Stimulated activated CD8-positive, alpha-beta memory T cell treated with anti-CD3 and anti-CD28 coated beads, Interleukin-7, amount 100 ng/mL, for 1 hour (primary cell): Measurements from ENCODE around the gene MCAM.

Experiments used
- DNase-seq, 2 donors: peaks; one replicate each; pipeline ENCODE4 v3.0.0-alpha.2; 2020; ENCODE audit warnings: low read depth in 2 of 2

Gene MCAM, protein sequence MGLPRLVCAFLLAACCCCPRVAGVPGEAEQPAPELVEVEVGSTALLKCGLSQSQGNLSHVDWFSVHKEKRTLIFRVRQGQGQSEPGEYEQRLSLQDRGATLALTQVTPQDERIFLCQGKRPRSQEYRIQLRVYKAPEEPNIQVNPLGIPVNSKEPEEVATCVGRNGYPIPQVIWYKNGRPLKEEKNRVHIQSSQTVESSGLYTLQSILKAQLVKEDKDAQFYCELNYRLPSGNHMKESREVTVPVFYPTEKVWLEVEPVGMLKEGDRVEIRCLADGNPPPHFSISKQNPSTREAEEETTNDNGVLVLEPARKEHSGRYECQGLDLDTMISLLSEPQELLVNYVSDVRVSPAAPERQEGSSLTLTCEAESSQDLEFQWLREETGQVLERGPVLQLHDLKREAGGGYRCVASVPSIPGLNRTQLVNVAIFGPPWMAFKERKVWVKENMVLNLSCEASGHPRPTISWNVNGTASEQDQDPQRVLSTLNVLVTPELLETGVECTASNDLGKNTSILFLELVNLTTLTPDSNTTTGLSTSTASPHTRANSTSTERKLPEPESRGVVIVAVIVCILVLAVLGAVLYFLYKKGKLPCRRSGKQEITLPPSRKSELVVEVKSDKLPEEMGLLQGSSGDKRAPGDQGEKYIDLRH

DNA sequence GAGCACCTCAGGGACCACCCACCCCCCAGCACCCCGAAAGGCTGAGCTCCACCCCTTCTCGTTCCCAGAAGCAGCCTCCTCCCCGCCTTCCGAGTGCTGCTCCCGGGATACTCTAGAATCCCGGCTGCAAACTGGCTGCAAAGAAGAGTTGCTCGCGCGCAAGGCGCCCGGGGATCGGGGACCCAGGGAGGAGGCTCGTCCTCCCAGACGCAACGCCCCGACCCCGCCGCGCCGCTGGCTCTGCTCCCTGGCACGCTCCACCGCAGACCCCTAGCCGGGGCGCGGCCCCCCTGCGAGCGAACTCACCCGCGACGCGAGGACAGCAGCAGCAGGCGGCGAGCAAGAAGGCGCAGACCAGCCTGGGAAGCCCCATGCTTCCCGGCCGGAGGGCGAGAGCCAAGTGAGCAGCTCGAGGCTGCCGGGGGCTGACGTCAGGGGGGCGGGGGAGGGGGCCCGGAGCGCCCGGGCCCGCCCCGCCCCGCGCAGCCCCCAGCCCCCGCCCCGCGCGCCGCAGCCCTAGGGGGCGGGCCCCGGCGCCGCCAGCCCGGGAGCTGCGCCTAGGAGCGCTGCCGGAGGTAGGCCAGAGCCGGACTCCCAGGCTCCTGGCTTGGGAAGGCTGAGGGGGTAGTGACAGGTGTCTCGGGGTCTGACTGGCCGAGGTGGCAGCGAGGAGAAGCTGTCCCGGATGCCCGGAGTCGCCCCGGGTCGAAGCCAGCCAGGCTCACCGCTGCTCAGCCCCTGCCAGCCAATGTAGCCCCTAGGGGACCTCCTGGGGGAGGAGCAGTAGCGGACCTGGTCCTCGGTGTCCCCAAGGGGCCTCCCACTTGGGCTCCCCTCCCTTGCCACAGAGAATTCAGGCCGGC lies at the start of gene MCAM:
MCAM (minus strand) TSS at position 402 of the 863 bp plus-strand sequence; CDS start at position 373, 29 bp downstream.
- no peak for DNase-seq

DNA sequence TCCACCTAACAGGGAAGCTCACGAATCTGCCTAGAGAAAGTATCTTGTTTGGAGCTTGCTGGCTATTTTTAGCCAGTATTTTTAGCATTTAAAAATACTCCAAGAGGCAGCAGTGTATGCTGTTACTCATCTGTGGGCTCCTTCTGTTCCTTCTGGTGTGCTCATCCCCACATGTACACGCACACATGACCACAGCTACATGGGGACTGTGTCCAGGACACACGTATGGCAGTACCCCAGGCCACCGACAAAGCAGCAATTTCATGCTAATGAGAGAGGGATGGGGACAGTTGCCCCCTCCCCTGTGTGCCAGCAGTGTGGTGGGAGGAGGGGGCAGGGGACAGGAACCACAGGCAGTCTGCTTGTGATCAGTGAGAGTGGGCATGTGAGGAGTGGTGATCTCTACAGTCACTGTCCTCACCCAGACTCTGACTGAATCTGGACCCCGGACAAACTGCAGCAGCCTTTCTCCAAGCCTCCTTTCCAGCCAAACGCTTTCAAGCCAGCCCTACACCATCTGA lies 48.2 kb upstream of the MCAM start:
- no peak for DNase-seq

DNA sequence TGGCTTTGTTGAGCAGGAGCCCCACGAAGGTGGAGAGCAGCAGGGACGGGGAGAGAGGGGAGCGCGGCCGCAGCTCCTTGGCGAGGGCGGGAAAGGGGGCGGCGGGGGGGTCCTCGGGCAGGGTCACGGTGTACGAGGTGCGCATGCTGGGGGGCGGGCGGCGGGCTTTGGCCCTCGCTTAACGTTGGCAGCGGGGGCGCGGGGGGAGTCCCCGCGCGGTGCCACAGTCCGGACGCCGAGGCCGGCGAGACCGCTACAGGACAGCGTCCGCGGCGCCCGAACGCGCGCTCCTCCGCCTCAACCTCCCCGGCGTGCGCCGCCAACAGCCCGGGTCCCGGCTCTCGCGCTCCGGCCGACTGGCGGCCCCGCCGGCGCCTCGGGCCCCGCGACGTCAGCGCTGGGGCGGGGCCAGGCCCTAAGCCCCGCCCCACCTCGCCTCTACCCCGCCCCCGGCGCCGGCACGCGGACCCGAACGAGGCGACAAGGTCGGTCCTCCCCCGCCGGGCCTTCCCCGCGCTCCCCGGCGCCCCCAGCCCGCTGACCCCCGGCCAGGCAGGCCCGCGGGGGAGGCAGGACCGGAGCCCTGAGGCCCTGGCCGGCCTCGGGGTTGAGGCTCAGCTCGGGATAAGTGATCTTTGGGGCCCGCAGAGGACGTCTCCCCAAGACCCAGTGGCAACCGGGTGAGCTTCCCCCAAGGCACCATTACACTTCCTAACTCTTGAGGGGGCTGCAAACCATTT lies 47.1 kb upstream of the MCAM start:
- peak; percentile 19 to 32 for DNase-seq

DNA sequence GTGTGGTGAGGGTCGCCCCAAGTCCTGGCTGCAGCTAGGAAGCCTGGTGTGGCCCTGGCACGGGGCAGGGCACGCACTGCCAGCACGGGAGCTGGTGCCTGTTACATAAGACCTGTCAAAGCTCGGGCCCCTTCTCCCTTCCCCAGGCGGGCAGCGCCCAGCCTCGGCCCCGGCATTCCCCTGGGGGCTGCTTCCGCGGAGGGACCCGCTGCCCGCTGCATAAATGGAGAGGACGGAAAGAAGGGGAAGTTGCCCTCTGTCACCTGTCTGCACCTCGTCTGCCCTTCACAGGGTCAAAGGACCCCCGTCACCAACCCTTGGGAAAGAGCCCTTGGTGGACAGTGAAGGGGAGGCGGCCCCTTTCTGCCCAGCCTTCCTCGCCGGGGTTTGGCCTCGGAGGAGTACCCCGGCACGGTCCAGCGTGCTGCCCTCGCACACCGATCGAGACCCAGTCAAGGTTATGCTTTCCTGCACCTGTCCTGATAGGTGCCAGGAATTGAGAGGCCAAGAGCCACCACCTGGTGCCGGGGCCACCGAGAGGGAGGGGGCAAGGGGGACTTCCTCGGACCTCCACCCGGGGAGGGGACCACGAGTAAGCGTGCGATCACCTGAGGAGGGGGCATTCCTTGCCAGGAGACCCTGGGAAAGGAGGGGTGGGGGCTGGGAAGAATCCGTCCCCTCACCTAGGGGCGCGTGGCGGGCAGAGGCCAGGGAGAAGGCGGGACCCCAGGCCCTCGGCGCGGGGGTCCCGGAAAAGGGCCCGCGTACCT lies 46.3 kb upstream of the MCAM start:
- no peak for DNase-seq

DNA sequence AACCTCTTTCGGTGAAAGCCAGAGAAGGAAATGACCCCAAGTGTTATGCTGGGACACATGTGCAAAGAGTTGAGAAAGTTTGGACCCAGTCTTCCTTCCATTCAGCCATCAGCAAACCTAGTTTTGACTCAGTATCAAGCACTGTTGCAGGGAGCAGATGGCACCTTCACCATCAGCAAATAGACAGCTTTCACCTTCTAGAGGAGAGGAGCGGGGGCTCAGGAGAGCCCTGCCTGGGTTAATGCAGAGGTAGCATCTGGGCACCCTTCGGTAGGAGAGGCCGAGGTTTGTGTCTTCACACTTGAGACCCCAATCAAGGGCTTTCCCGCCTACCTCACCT lies 45.8 kb upstream of the MCAM start:
- no peak for DNase-seq

DNA sequence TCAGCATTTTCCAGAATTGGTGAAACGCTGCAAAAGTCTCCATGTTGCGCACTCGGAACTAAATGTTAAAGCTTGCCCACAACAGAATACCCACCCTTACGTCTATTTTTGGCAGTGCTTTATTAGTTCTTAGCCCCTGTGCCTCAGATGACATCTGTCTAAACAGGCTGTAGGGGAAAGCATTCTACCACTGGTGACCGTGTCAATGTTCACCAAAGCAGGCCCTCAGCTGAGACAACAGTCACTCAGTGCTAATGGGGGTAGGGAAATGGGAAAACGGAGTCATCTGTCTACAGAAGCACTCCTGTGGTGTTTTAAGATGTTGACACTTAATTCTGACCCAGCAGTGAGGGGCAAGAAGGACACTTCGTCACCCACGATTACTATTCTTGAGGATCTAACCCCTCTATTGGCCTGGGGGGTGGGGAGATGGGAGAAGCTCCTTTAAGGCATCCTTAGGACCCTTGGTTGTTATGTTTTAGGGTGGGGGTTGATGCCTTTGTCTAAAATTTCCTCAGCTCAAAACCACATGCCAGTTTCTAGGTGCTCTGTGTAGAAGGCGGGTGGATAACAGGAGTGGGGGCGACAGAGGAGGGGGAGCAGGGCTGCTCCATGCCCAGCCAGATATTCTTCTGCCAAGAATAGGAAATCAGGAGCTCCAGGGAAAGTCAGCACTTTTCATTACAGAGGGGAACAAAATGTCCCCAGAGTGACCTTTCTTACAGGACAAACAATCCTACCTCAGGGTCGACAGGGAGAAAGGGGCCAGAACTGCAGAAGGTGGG lies 45.2 kb upstream of the MCAM start:
- DNase-seq, result no peak

DNA sequence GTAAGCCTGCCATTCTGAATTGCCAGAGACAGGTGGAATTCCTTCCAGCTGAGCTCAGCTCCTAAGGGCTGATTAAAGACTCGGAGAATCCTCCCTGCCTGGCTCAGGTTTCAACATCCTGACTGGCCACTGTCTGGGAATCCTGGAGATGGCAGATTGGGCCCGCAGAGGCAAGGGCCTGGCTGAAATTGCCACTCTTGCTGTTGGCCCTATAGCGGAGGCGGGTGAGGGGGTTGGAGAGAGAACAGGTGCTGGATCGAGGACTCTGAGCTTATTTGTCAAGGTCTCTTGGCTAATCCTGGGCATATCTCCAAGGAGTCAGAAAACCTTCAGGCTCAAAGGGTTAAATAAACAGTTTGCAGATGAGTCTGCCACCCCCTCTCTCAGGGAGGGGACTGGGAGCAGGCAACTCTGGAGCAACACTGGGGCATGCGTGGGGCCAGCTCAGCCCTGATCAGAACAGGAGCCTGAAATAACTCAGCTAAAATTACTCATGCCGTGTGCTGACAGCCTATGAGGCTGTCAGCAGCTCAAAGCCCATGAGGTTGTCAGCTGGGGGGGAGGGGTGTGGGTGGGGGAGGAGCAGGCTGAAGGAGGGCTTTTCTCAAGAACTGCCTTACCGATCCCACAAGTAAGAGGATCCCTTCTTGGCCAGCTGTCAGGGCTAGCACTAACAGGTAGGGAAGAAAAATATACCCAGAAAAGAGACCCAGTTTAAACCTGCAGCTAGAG lies 44.3 kb upstream of the MCAM start:
- DNase-seq, result no peak

DNA sequence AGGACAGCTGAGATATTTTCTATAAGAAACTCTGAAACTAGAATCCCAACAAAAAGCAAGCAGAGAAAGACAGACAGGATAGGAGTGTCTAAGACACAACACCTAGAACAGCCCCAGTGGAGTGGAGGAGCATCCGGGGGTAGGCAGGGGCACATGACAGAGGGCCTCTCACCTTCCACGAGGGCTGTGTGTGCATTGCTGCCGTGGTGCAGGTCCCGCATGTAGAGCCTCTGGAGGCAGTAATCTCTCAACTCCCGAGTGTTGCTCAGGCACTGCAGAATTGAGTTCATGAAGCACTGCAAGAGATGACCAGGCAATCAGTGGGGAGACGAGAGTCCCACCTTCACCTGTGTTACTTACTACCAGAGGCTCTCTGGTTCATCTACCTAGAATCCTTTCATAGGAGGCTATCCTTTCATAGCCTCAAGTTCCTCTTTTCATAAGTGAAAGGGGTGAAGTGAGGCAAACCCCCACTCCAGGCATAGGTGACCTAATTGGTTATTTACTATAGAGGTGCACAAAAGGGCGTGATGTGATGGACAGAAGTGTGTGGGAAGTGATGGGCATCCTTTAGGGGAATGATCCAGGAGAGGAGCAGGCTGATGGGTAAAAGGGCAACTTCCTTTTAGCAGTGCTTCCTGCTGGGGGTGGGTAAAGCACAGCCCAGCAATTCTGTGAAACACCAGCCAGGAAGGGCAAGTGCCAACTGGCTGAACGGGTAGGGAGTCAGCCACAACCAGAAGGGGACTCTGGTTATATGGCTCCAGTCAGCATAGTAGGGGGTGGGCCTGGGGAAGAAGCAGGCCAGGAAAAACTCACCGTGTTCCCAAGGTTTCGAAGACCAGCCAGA lies 42.7 kb upstream of the MCAM start:
- no peak for DNase-seq

DNA sequence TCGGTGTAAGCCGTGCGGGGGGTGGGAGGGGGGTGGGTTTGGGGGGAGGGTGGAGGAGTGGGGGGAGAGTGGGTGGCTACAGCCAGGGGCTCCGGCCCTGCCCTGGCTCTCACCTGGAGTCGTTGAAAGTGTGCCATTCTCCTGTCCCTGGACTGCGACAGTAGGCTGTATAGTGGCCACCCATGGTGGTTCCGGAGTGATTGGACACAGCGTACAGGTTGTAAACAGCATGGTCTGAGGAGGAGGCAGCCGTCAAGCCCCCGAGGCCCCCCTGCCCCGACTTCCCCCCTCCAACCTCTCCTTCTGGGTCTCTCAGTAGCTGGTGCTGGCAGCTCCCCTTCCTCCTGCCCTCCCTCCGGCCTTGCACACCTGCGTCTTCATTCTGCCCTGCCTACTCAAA lies 40.1 kb upstream of the MCAM start:
- DNase-seq, result no peak

DNA sequence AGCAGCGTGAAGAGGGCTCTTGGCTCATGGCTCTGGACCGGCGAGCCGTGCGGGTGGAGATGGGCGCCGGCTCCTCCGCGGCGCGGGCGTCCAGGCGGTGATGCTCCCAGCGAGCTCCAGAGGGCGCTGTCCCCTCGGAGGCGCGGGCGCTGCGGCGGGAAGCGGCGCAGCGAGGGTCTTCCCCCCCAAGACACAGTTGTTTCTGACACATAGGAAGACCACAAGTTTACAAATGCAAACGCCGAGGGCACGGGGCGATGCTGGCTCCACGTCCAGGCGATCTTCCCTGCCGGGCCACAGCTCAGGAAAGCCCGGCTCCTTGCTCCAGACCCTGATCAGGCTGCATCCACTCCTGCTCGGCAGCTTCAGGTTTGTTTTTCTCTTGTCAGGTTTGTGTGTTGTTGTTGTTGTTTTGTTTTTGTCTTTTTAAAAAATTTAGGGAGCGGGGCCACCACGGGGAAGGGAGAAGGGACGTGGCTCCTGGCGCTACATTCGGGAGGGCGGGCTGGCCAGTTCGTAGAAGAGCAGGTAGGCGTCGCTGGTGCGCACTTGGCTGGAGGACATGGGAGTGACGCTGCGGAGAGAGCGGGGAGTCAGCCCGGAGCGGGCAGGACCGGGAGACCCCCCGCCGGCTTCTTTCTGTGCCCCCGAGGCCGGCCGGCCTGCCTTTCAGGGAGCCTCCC lies 39.6 kb upstream of the MCAM start:
- peak; percentile 37 to 50 for DNase-seq

DNA sequence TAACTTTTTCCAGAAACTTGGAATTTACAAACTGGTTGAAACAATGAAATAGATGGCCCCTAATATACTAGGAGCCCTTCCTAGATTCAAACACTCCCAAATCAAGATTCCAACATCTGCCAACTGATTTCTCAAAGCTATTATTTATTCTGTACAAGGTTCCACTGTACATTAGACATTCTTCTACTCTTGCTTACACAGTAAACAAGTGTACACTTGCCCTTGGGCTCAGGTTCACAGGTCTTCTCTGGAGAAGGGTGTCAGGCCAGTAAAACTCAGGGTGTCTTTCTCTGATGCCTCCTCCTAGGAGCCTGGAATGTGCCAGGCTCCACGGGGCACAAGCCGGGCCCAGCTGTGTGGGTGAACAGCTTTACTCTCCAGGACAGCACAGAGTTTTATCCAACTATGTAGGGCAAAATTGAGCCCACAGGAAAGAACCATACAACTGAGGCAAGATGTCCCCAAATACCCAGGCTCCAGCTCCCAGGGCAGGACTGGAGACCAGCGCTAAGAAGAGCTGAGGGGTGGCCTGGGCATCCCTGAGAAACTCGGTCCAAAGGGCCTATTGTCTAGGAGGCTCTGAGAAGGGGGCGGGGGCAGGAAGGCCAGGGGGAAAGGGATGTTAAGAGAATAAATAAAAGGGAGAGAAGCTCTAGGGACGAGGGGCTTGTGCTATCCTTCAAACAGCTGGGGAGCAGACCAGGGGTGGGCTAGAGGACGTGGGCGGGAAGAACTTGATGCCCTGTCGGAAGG lies 38.3 kb upstream of the MCAM start:
- DNase-seq, result no peak

DNA sequence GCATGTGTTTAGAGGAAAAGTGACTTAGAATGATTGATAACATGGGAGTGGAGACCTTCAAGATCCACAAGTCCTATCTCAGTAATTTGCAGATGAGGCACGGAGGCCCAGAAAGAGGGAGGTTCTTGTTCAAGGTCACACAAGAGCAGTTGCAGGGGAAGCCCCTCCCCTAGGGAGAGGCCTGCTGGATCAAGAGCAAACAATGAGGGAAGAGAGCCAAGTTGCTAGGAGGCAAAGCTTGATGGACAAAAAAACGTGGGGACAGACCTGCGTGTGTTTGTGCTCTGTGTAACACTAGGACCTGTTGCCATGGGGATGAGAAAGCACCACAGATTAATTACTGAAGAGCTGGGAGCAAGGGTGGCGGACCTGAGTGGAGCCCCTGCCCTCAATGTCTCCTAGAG lies 35.9 kb upstream of the MCAM start:
- no peak for DNase-seq

DNA sequence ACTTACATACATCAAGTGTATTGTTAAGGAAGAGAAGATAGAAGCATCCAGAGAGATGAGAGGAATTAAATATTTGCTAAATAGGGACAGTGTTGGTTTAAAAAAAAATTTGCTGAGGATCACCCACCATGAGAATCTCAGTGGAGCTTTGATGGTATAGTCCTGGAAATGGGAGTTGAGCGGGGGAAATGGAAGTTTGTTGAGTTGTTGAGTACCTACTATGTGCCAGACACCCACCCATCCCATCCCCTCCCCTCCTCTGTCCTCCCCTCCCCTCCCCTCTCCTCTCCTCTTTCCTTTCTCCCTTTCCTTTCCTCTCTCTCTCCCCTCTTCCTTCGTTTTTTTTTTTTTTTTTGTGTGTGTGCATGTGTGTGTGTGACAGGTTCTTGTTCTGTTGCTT lies 34.3 kb upstream of the MCAM start:
- DNase-seq, result no peak

DNA sequence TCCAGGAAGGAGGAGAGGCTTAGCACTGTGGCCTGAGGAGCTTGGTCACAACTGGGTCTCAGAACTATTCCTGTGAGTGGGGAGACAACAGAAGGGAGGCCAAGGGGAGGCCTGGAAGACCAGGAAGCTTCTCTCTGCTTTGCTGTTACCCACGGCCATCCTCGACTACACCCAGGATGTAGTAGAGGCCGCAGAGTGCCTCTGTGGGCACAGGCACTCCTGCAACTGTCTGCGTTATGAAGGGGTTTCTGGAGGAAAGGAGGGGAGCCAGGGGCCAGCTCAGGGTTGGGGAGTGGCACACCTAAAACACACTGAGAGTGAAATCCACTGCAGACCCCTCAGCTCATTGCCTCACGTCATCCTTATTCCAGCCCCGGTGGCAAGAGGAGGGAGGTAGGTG lies 33.4 kb upstream of the MCAM start:
- DNase-seq, result no peak

DNA sequence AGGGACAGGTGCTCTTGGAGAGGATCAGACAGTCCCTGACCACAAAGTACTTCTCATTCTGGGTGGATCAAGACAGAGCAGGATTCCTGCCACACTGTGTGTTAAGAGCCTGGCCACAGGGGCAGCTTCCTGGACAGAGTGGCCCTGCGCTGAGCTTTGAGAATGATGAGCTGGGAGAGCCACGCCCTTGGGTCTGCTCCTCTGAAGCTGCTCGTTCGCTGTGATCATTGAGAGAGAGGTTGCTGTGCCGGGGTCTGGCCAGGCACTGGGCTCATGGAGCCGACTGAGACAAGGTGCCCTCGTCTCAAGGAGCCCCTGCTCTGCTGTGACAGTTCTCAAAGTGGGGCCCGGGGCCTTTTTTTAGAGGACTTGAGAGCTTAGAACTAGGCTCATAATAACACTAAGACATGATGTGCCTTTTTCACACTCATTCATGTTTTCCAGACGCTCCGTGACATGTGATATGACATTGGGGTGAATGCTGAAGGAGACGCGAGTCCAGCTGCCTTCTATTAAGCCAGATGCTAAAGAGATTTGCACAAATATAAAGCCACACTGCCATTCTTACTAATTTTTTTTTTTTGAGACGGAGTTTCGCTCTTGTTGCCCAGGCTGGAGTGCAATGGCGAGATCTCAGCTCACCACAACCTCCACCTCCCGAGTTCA lies 31.1 kb upstream of the MCAM start:
- DNase-seq, result no peak

DNA sequence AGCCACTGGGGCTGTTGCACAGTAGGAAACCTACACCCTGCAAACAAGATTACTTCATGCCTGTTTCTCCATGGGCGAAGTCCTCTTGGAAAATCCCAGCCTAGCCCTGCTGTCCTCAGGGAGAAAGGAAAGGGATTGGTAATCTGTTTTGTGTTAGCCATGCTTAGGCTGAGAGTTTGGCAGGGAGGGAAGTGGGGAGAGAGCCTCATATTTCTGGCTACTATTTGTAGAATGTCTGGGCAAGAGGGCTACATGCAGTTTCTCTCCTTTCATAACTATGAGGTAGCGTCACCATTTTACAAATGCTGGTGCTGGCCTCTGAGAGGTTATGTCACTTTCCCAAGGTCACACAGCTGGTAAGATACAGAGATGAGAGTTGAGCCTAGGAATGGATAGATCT lies 30.3 kb upstream of the MCAM start:
- no peak for DNase-seq

DNA sequence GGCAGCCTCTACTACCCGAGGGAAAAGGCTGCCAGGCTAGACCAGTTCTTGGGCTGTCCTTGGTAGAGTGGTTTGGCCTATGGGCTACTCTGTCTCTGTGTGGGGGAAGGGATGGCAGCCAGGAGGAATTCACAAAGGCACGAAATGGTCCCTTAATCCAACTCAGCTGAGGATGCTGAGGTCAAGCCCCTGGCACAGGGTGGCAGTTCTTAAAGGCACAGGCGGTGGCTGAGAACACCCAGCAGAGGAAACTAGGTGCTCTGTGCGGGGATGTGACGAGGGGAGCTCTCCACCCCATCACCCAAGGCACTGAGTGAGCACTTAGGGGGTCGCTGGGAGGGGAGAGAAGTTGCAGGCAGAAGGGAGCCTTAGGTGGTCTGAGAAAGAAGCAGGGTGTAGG lies 29.7 kb upstream of the MCAM start, which contains the start of gene MFRP:
MFRP (minus strand) TSS at position 101 of the 400 bp plus-strand sequence. CDS start 192 bp downstream, outside the sequence.
- no peak for DNase-seq
